HepG2 (cell line): ENCODE results near the gene TLN1.

Source experiments
- BRCA1 ChIP-seq: sonication (generic); formaldehyde crosslinking; IDR thresholded peaks from 2 replicates; pipeline ENCODE4 v1.4.0; 2020; ENCODE audit warnings: missing genetic modification reagents
- JUNB ChIP-seq: sonication (generic); formaldehyde crosslinking; IDR thresholded peaks from 2 replicates; pipeline ENCODE4 v1.8.0; 2022; ENCODE audit warnings: missing genetic modification reagents, mild to moderate bottlenecking, borderline replicate concordance
- MAZ ChIP-seq, 2 experiments: sonication (generic) in 1 of 2; formaldehyde crosslinking in 1 of 2; IDR thresholded peaks; 2 replicates each; pipeline versions ENCODE4 v1.5.0 to v1.6.1; 2012 to 2020; ENCODE audit warnings: low read depth in 2 of 2, mild to moderate bottlenecking in 2 of 2, borderline replicate concordance in 1 of 2, improper control_type of control experiment in 1 of 2, low read length in 1 of 2, missing genetic modification reagents in 1 of 2, moderate library complexity in 1 of 2
- MTA3 ChIP-seq: sonication (generic); formaldehyde crosslinking; IDR thresholded peaks from 2 replicates; pipeline ENCODE4 v1.4.0; 2020; ENCODE audit warnings: missing genetic modification reagents
- POLR2A ChIP-seq, 2 experiments: IDR thresholded peaks; 2 replicates each; pipeline ENCODE4 v1.6.1; 2011; ENCODE audit warnings: low read depth in 2 of 2, low read length in 2 of 2, mild to moderate bottlenecking in 1 of 2, moderate library complexity in 1 of 2; ENCODE audit not compliant: insufficient read depth in 1 of 2
- YY1 ChIP-seq: IDR thresholded peaks from 2 replicates; pipeline ENCODE4 v1.6.1; 2011; ENCODE audit warnings: low read length, low read depth, moderate library complexity, mild to moderate bottlenecking; ENCODE audit not compliant: insufficient read depth, insufficient replicate concordance
- TF ChIP-seq, protein P1 (sequence below): sonication (generic); formaldehyde crosslinking; IDR thresholded peaks from 2 replicates; pipeline ENCODE4 v1.5.0; 2020; ENCODE audit warnings: mild to moderate bottlenecking, missing genetic modification reagents
- TF ChIP-seq, protein P2 (sequence below): sonication (generic); formaldehyde crosslinking; IDR thresholded peaks from 2 replicates; pipeline ENCODE4 v1.5.0; 2020; ENCODE audit warnings: mild to moderate bottlenecking, missing genetic modification reagents, borderline replicate concordance

DNA sequence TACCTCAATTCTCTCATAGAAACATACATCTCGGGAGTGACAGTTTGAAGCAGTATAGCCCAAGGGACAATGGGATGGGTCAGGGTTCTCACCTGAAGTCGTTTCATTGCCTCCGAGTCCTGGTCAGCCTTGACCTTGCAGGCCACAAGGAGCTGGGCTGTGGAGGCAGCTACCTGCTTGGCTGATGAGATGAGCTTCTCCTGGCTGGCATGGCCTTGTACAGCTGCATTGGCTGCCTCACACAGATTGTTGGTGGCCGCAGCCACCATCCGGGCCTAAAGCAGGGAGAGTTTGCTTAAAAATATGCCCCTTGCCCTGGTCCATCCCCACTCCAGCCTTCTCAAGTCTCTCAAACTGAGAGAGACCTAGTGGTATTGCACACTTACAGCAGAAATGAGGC lies 33.8 kb downstream of the TLN1 start:
- TF ChIP-seq, protein P1, sequence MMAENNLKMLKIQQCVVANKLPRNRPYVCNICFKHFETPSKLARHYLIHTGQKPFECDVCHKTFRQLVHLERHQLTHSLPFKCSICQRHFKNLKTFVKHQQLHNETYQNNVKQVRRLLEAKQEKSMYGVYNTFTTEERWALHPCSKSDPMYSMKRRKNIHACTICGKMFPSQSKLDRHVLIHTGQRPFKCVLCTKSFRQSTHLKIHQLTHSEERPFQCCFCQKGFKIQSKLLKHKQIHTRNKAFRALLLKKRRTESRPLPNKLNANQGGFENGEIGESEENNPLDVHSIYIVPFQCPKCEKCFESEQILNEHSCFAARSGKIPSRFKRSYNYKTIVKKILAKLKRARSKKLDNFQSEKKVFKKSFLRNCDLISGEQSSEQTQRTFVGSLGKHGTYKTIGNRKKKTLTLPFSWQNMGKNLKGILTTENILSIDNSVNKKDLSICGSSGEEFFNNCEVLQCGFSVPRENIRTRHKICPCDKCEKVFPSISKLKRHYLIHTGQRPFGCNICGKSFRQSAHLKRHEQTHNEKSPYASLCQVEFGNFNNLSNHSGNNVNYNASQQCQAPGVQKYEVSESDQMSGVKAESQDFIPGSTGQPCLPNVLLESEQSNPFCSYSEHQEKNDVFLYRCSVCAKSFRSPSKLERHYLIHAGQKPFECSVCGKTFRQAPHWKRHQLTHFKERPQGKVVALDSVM = no peak
- TF ChIP-seq BRCA1 = no peak
- TF ChIP-seq MAZ (IDR thresholded peaks at IDR 0.05; ENCODE audit: borderline replicate concordance, low read depth, low read length) = no peak
- no peak for TF ChIP-seq MAZ (CRISPR knock-in tag; IDR thresholded peaks at IDR 0.05; ENCODE audit: low read depth)
- TF ChIP-seq JUNB (CRISPR knock-in tag) = no peak
- no peak for TF ChIP-seq MTA3 (CRISPR knock-in tag)
- no peak for TF ChIP-seq YY1
- TF ChIP-seq, protein P2, sequence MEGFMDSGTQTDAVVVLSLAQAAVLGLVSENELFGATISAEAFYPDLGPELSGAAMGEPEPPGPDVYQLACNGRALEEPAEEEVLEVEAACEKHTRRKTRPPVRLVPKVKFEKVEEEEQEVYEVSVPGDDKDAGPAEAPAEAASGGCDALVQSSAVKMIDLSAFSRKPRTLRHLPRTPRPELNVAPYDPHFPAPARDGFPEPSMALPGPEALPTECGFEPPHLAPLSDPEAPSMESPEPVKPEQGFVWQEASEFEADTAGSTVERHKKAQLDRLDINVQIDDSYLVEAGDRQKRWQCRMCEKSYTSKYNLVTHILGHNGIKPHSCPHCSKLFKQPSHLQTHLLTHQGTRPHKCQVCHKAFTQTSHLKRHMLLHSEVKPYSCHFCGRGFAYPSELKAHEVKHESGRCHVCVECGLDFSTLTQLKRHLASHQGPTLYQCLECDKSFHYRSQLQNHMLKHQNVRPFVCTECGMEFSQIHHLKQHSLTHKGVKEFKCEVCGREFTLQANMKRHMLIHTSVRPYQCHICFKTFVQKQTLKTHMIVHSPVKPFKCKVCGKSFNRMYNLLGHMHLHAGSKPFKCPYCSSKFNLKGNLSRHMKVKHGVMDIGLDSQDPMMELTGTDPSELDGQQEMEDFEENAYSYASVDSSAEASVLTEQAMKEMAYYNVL (CRISPR knock-in tag) = no peak
- no peak for TF ChIP-seq POLR2A (IDR thresholded peaks at IDR 0.05; ENCODE audit: insufficient read depth in 1 of 2, low read depth in 2 of 2, low read length in 2 of 2)
